GM12878 (cell line): ENCODE results near the gene PITRM1. TPM values are rescaled to one million over a fixed set of nuclear protein-coding genes. Genes with fewer than 3 reads are reported as not detected.

Experiments
- ATAC-seq: fragments of 200-7000 bp; cut with Tn5 transposase; 3 replicates; pipeline ENCODE4 v1.9.1; 2020; ENCODE audit warnings: mild to moderate bottlenecking, moderate library complexity
- BruUV-seq: library from RNA; stranded (reverse); fragments of 400-500 nt; replicated peaks from 2 replicates; lab custom pipeline; 2021; lab: Mats Ljungman, UMichigan
- CTCF ChIA-PET: fragments of 300-600 bp; sonication (Branson Sonifier 250); formaldehyde crosslinking; extraction: SDS; loops from one replicate; lab custom pipeline; 2021; ENCODE audit warnings: inconsistent platforms; lab: Yijun Ruan, JAX
- POLR2A ChIA-PET: fragments of 350-600 bp; formaldehyde crosslinking; extraction: SDS; loops from one replicate; lab custom pipeline; 2021; ENCODE audit warnings: inconsistent platforms; lab: Charles Lee
- RAD21 ChIA-PET: fragments of 300-600 bp; sonication (Branson Sonifier 250); formaldehyde crosslinking; loops from one replicate; lab custom pipeline; 2023; ENCODE audit warnings: antibody characterized with exemption; ENCODE audit not compliant: unreplicated experiment; lab: Charles Lee
- SMC1A ChIA-PET: fragments of 300-600 bp; sonication (Branson Sonifier 250); formaldehyde crosslinking; loops from one replicate; lab custom pipeline; 2023; ENCODE audit not compliant: unreplicated experiment, uncharacterized antibody; lab: Charles Lee
- DNase-seq: peaks from one replicate; pipeline ENCODE4 v3.0.0-alpha.2; 2011; ENCODE audit warnings: low read depth, low spot score
- FAIRE-seq: peaks from 3 replicates; lab custom pipeline; 2011; peaks lifted over from hg19 to GRCh38; lab: Jason Lieb, UNC
- H2AFZ ChIP-seq: 2 replicates; pipeline ENCODE4 v1.6.0; 2011; ENCODE audit warnings: low read depth, low read length, control low read depth; ENCODE audit not compliant: control insufficient read depth
- H3K27ac ChIP-seq: 2 replicates; pipeline ENCODE4 v1.5.1; 2011; ENCODE audit warnings: control low read depth; ENCODE audit not compliant: control insufficient read depth, insufficient read depth
- H3K27me3 ChIP-seq, 2 experiments: replicated peaks in 1 of 2; 2 replicates each; pipeline versions ENCODE4 v1.6.0 to v1.6.1; 2011; ENCODE audit warnings: low read length in 1 of 2; ENCODE audit not compliant: control insufficient read depth in 2 of 2, insufficient read depth in 2 of 2
- H3K36me3 ChIP-seq, 2 experiments: 2 replicates each; pipeline ENCODE4 v1.5.1; 2011; ENCODE audit warnings: low read length in 1 of 2; ENCODE audit not compliant: control insufficient read depth in 2 of 2, insufficient read depth in 2 of 2
- H3K4me1 ChIP-seq: 2 replicates; pipeline ENCODE4 v1.6.1; 2011; ENCODE audit warnings: mild to moderate bottlenecking, low read length, moderate library complexity, mixed read lengths; ENCODE audit not compliant: control insufficient read depth, insufficient read depth
- H3K4me2 ChIP-seq: 2 replicates; pipeline ENCODE4 v1.6.0; 2011; ENCODE audit warnings: control low read depth; ENCODE audit not compliant: control insufficient read depth, insufficient read depth
- H3K4me3 ChIP-seq: fragments of 200-600 bp; sonication (generic); 2 replicates; pipeline ENCODE4 v1.5.1; 2016
- H3K79me2 ChIP-seq: 2 replicates; pipeline ENCODE4 v1.6.0; 2011; ENCODE audit warnings: low read length; ENCODE audit not compliant: control insufficient read depth, insufficient read depth
- H3K9ac ChIP-seq: 2 replicates; pipeline ENCODE4 v1.8.0; 2011; ENCODE audit warnings: low read length, control low read depth, mixed read lengths; ENCODE audit not compliant: control insufficient read depth, insufficient read depth
- H3K9me3 ChIP-seq: replicated peaks from 3 replicates; pipeline ENCODE4 v1.5.1; 2011; ENCODE audit warnings: mild to moderate bottlenecking, low read length; ENCODE audit not compliant: control insufficient read depth, insufficient read depth
- H4K20me1 ChIP-seq: 2 replicates; pipeline ENCODE4 v1.6.0; 2011; ENCODE audit not compliant: control insufficient read depth, insufficient read depth
- BHLHE40 ChIP-seq, 2 experiments: fragments of 450-650 bp in 1 of 2; IDR thresholded peaks; 2 replicates each; pipeline ENCODE4 v1.6.1; 2011 to 2017; ENCODE audit warnings: low read depth in 2 of 2, borderline replicate concordance in 1 of 2, improper control_type of control experiment in 1 of 2, low read length in 1 of 2, mild to moderate bottlenecking in 1 of 2
- HDAC2 ChIP-seq: fragments of 200-600 bp; sonication (generic); IDR thresholded peaks from 2 replicates; pipeline ENCODE4 v1.6.1; 2017
- IRF5 ChIP-seq: fragments of 450-650 bp; IDR thresholded peaks from 2 replicates; pipeline ENCODE4 v1.6.1; 2017; ENCODE audit warnings: borderline replicate concordance
- NRF1 ChIP-seq: conservative IDR thresholded peaks from 2 replicates; pipeline ENCODE4 v1.6.1; 2011; ENCODE audit warnings: mild to moderate bottlenecking, low read depth, low read length, improper control_type of control experiment
- SIN3A ChIP-seq: IDR thresholded peaks from 2 replicates; pipeline ENCODE4 v1.6.1; 2012; ENCODE audit warnings: low read depth, low read length, improper control_type of control experiment
- TBL1XR1 ChIP-seq: IDR thresholded peaks from 2 replicates; pipeline ENCODE4 v1.6.1; 2012; ENCODE audit warnings: low read depth, low read length, improper control_type of control experiment
- ZBTB40 ChIP-seq: fragments of 450-650 bp; IDR thresholded peaks from 2 replicates; pipeline ENCODE4 v1.6.1; 2016; ENCODE audit warnings: mild to moderate bottlenecking, moderate library complexity, borderline replicate concordance
- ZNF622 ChIP-seq: fragments of 450-650 bp; IDR thresholded peaks from 2 replicates; pipeline ENCODE4 v1.6.1; 2017; ENCODE audit warnings: mild to moderate bottlenecking, inconsistent platforms
- WGBS: methylation state at CpG from one replicate; pipeline ENCODE4 v1.1.6; 2016; ENCODE audit warnings: low lambda C conversion rate; ENCODE audit not compliant: insufficient replicate concordance, insufficient coverage; ENCODE audit errors: missing lambda C conversion rate; 5-methylcytosine and 5-hydroxymethylcytosine counted together
- in situ Hi-C: fragments of 300-500 bp; cut with MboI; formaldehyde crosslinking; loops from 9 replicates; pipeline ENCODE4 v1.14.3; 2018; ENCODE audit warnings: mixed read lengths
- intact Hi-C: fragments of 100-400 bp; cut with micrococcal nuclease; formaldehyde crosslinking; loops from one replicate; pipeline ENCODE4 v1.14.2; 2022; ENCODE audit not compliant: unreplicated experiment
- polyA plus RNA-seq, 11 experiments: library from polyadenylated mRNA; depleted of rRNA in 4 of 11; unstranded in 6 of 11; stranded (reverse) in 5 of 11; fragments of >200 nt; fragmentation: Nextera tagmentation in 4 of 11; fragmentation: Illumina TruSeq in 1 of 11; extraction: Ambion mirVana in 4 of 11; extraction: Trizol in 1 of 11; gene quantifications; 1 replicate in 1 of 11; 2 replicates in 10 of 11; pipeline versions ENCODE4 v1.2.1 to v1.2.3, GENCODE V29; 2011 to 2016; ENCODE audit warnings: inconsistent platforms in 2 of 11, missing spikeins in 2 of 11, low read depth in 1 of 11
- total RNA-seq, 4 experiments: library from RNA; depleted of rRNA in 3 of 4; stranded (reverse); fragments of >200 nt in 3 of 4; fragmentation: Illumina TruSeq in 1 of 4; extraction: Trizol in 1 of 4; gene quantifications; 2 replicates each; pipeline versions ENCODE4 v1.2.1 to v1.2.3, GENCODE V29; 2013 to 2021
- TF ChIP-seq, protein P1 (sequence below): fragments of 450-650 bp; IDR thresholded peaks from 2 replicates; pipeline ENCODE4 v1.6.1; 2018; ENCODE audit warnings: borderline replicate concordance, mild to moderate bottlenecking; ENCODE audit not compliant: partially characterized antibody

The PITRM1 gene
- total and polyA plus RNA-seq, 10 of the 15 experiments (the other 5 are each of a cell fraction or from before 2014, with no cell fraction given): 15.5 to 53.0 (median 45.0) TPM

- H4K20me1 ChIP-seq: no peaks in the 10 kb centered on the region; the same call in 1 of the 2 replicates
- ChIA-PET CTCF (no interaction called here), RAD21 (no interaction called here), POLR2A (no interaction called here), SMC1A (no interaction called here)
- H3K4me3 ChIP-seq: no peak overlapping the region
- no peak overlapping the region for H3K9ac ChIP-seq
- FAIRE-seq (no peak), ATAC-seq (no peak), DNase-seq (no peak)
- H3K27ac ChIP-seq: no peak overlapping the region
- H3K79me2 ChIP-seq: peaks cover 42% of the 10 kb centered on the region
- no peak overlapping the region for H3K4me2 ChIP-seq
- in situ Hi-C loops (no loop called here), intact Hi-C loops (no loop called here)
- H3K36me3 ChIP-seq: peaks cover 21 to 40% of the 10 kb centered on the region in 2 experiments
- TF ChIP-seq TBL1XR1 (no peak), SIN3A (no peak), HDAC2 (no peak)
- no peaks in the 10 kb centered on the region for H3K9me3 ChIP-seq
- no peak overlapping the region for H2AFZ ChIP-seq
- H3K27me3 ChIP-seq: no peaks in the 10 kb centered on the region
- no TSS peak for BruUV-seq
- WGBS: 70% methylated on average over 9 of the region's 9 CpGs
- H3K4me1 ChIP-seq: peaks cover 16% of the 10 kb centered on the region
Observed at GRCh38 chr10:3097160-3097559, 75.4 kb downstream of the PITRM1 start.

DNA sequence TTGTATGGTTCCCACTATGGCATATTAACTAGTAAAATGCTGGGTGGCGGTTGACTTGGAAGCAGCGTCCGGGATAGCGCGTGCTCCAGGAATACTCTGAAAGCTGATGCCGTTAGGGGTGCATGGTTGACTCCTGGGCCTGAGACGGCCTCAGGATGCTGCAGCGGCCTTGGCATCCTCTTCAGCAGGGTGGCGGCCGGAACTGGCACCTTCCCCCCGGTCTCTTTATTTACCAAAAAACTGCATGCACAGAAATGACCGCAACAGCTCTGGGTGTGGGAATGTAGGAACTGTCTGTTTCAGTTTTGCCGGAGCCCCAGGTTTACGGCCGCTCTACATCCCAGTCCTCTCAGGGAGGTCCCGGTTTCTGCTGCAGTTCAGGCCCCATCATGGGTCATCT is 76.4 kb downstream of the PITRM1 start:
- FAIRE-seq (no peak), ATAC-seq (no peak), DNase-seq (no peak)
- 95% methylated on average over 16 of the region's 16 CpGs for WGBS
- H3K79me2 ChIP-seq: peaks cover 48% of the 10 kb centered on the region
- no peak overlapping the region for H3K4me2 ChIP-seq
- ChIA-PET CTCF (no interaction called here), POLR2A (no interaction called here), RAD21 (no interaction called here), SMC1A (no interaction called here)
- H3K4me3 ChIP-seq: no peak overlapping the region
- in situ Hi-C loops: no loop called here
- H3K4me1 ChIP-seq: peaks cover 22% of the 10 kb centered on the region
- peaks cover 16 to 35% of the 10 kb centered on the region in 2 experiments for H3K36me3 ChIP-seq
- H3K9ac ChIP-seq: no peak overlapping the region
- peaks cover under 1% of the 10 kb centered on the region; the same call in 1 of the 2 replicates for H4K20me1 ChIP-seq
- no peaks in the 10 kb centered on the region for H3K27me3 ChIP-seq
- H3K9me3 ChIP-seq: no peaks in the 10 kb centered on the region
- no peak overlapping the region; the same call in 1 of the 2 replicates for H3K27ac ChIP-seq
- H2AFZ ChIP-seq: no peak overlapping the region
- intact Hi-C loops: no loop called here
- BruUV-seq: no TSS peak
- TF ChIP-seq HDAC2 (no peak), IRF5 (no peak), ZNF622 (no peak), BHLHE40 (IDR thresholded peaks at IDR 0.05; ENCODE audit: borderline replicate concordance in 1 of 2, low read depth in 2 of 2, low read length in 1 of 2) (no peak), NRF1 (no peak), ZBTB40 (no peak)
- TF ChIP-seq, protein P1, sequence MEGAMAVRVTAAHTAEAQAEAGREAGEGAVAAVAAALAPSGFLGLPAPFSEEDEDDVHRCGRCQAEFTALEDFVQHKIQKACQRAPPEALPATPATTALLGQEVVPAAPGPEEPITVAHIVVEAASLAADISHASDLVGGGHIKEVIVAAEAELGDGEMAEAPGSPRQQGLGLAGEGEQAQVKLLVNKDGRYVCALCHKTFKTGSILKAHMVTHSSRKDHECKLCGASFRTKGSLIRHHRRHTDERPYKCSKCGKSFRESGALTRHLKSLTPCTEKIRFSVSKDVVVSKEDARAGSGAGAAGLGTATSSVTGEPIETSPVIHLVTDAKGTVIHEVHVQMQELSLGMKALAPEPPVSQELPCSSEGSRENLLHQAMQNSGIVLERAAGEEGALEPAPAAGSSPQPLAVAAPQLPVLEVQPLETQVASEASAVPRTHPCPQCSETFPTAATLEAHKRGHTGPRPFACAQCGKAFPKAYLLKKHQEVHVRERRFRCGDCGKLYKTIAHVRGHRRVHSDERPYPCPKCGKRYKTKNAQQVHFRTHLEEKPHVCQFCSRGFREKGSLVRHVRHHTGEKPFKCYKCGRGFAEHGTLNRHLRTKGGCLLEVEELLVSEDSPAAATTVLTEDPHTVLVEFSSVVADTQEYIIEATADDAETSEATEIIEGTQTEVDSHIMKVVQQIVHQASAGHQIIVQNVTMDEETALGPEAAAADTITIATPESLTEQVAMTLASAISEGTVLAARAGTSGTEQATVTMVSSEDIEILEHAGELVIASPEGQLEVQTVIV: no peak
